Right cardiac atrium (tissue), 5 donors: Measurements from ENCODE around the gene CAMTA1. TPM values are rescaled to one million over a fixed set of nuclear protein-coding genes. Genes with fewer than 3 reads are reported as not detected.

Source experiments
- ATAC-seq, 2 donors: fragments of 200-7000 bp; cut with Tn5 transposase; one replicate each; pipeline versions ENCODE4 v1.8.0 to v1.9.1; 2020; ENCODE audit warnings: moderate library complexity in 2 of 2, mild to moderate bottlenecking in 1 of 2
- DNase-seq, 3 donors: peaks; one replicate each; pipeline ENCODE4 v3.0.0-alpha.2; 2020
- H3K27ac ChIP-seq: one replicate; pipeline ENCODE4 v1.5.1; 2013; ENCODE audit warnings: mild to moderate bottlenecking, low read length, control low read depth, moderate library complexity
- H3K27me3 ChIP-seq: one replicate; pipeline ENCODE4 v1.6.1; 2013; ENCODE audit not compliant: control insufficient read depth, insufficient read depth
- H3K4me1 ChIP-seq: one replicate; pipeline ENCODE4 v1.6.1; 2013; ENCODE audit warnings: low read length; ENCODE audit not compliant: control insufficient read depth, insufficient read depth
- H3K4me3 ChIP-seq: one replicate; pipeline ENCODE4 v1.5.1; 2013; ENCODE audit warnings: low read length, control low read depth
- H3K9me3 ChIP-seq: one replicate; pipeline ENCODE4 v1.6.1; 2013; ENCODE audit warnings: low read length; ENCODE audit not compliant: control insufficient read depth
- WGBS: extraction: QIAGEN DNeasy Blood & Tissue Kit; methylation state at CpG from one replicate; pipeline ENCODE4 v1.1.7; 2013; 5-methylcytosine and 5-hydroxymethylcytosine counted together
- intact Hi-C, 4 donors: fragments of 100-400 bp; cut with DNase I; formaldehyde crosslinking; loops; one replicate each; pipeline versions ENCODE4 v1.11.0 to v1.14.0; 2022 to 2023
- polyA plus RNA-seq: library from polyadenylated mRNA; stranded (reverse); fragments of 200-250 nt; gene quantifications from one replicate; pipeline ENCODE4 v1.2.3, GENCODE V29; 2013
- total RNA-seq, 4 donors: library from RNA; stranded (reverse); fragmentation: NEBNext Ultra II Directional; extraction: Animal tissue kit (Norgen Biotek cat#: 25700); gene quantifications; one replicate each; pipeline ENCODE4 v1.2.1, GENCODE V29; 2021
- donor health status: healthy with polysubstance abuse.
- donor health status: DM: no; HTN: yes; CAD: no.
- donor health status: DM: no; HTN: no; CAD: no.
- donor health status: DM: no; HTN: yes; CAD: no; lungs with severe emphysema.
- donor health status: DM: yes; HTN: yes; CAD: no.

The CAMTA1 gene
- total and polyA plus RNA-seq, 5 donors: 155 to 334 (median 164) TPM

DNA sequence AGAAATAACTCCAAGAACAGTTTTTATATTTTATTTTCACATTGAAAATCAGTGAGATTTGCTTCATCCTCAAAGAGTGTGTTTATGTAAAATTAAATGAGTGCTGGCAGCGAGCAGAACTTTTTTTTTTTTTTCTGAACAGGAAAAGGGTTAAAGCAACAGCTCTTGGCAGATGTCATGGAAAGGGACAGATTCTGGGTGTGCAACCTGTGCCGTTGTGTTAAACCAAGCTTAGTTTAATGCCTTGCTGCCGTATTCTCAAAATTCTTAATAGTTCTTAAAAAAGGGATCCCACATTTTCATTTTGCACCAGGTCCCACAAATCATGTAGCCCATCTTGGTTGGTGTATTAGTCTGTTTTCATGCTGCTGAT, 758.5 kb downstream of the CAMTA1 start:
- H3K27me3 ChIP-seq: no peaks in the 10 kb centered on the region
- ATAC-seq: no peak
- no peaks in the 10 kb centered on the region for H3K4me1 ChIP-seq
- H3K4me3 ChIP-seq: no peak overlapping the region
- intact Hi-C loops: no loop called here
- H3K27ac ChIP-seq: no peak overlapping the region
- no peaks in the 10 kb centered on the region for H3K9me3 ChIP-seq
- DNase-seq: no peak
- WGBS: 61% methylated on average over 3 of the region's 3 CpGs

DNA sequence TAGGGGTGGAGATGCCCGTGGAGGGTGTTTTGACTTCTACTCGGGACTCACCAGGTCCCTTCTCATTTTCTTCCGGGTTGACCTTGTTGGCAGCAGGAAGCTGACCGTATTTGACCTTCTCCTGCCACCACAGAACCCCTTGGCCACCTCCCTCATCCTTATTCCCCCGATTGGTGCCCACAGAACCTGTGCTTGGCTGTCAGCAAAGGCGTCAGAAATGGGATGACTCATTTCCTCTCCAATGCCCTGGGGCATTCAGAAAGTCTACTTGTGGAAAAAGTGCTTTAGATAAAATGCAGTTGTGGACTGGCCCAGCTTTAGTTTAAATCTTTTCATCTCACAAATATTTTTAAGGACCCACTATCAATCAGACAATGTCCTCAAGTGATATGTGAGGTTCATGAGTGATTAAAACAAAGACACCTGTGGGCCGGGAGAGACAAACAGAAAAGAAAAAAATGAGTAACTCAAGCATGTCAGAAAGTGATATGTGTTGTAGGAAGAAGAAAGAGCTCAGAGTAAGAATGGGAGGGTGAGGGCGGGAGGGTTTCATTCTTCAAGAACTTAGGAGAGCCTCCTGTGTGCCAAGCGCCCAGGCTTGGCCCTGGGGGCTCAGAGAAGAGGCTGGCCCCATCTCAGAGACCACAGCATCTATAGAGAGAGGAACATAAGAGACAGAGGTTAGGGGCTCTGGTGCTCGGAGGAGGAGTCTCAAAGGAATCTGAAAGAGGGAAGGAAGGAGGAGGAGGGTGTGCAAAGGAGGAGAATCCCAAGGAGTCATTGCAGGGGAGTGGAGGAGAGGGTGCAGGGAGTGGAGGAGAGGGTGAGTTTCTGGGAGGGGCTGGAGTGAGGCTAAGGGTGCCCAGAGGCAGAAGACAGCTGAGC, 764.3 kb downstream of the CAMTA1 start:
- Histone ChIP-seq H3K4me3 (no peak overlapping the region), H3K4me1 (peaks cover 13% of the 10 kb centered on the region), H3K27me3 (no peaks in the 10 kb centered on the region), H3K9me3 (no peaks in the 10 kb centered on the region), H3K27ac (no peak overlapping the region)
- intact Hi-C loops: no loop called here
- peak; percentile 40 to 68 for ATAC-seq
- no peak for DNase-seq
- WGBS: 32% methylated on average over 10 of the region's 10 CpGs

DNA sequence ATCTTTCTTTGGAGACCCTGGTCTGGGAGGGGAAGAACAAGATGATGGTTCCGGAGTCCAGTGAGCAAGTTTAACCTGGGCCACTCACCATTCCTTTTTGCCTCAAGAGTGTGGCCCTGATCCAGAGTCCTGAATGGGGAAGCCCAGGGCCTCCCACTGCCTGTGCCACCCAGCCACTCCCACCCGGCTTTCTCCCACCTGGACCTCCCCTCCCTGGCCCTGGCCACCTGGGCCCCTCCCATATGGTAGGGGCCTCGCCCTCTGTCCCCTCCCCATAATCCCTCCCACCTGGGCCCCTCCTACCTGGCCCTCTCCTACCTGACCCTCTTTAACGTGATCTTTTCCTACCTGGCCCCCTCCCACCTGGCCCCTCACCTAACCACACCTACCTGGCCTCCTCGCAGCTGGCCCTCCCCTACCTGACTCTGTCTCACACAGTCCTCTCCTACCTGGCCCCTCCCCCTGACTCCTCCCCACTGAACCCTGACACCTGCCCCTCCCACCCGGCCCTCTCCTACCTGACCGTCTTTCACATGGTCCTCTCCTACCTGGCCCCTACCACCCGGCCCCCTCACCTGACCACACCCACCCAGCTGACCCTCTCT, 765.1 kb downstream of the CAMTA1 start:
- Histone ChIP-seq H3K27me3 (no peaks in the 10 kb centered on the region), H3K4me1 (peaks cover 15% of the 10 kb centered on the region), H3K9me3 (no peaks in the 10 kb centered on the region), H3K27ac (no peak overlapping the region), H3K4me3 (no peak overlapping the region)
- no peak for DNase-seq
- intact Hi-C loops: no loop called here
- WGBS: 77% methylated on average over 8 of the region's 8 CpGs
- no peak for ATAC-seq

DNA sequence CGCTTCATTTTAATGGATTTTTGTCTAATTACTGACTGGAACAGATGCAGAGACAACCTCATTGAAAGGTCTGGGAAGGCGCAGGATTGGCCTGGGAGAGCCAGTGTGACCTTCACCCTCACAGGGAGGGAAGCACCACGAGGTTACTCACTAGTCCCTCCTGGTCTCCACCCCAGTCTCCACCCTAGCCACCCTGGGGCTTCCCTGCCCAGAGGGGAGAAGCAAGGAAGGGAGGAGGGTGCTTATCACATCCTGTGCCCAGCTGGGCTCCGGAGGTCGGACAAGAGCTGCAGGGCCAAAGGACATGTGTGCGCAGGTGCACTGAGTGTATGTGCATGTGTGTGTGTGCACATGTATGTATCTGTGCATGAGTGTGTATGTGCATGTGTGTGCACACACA, 765.7 kb downstream of the CAMTA1 start:
- Histone ChIP-seq H3K27me3 (no peaks in the 10 kb centered on the region), H3K27ac (no peak overlapping the region), H3K4me3 (no peak overlapping the region), H3K4me1 (peaks cover 15% of the 10 kb centered on the region), H3K9me3 (no peaks in the 10 kb centered on the region)
- 69% methylated on average over 6 of the region's 6 CpGs for WGBS
- no peak for ATAC-seq
- intact Hi-C loops: no loop called here
- DNase-seq: no peak

DNA sequence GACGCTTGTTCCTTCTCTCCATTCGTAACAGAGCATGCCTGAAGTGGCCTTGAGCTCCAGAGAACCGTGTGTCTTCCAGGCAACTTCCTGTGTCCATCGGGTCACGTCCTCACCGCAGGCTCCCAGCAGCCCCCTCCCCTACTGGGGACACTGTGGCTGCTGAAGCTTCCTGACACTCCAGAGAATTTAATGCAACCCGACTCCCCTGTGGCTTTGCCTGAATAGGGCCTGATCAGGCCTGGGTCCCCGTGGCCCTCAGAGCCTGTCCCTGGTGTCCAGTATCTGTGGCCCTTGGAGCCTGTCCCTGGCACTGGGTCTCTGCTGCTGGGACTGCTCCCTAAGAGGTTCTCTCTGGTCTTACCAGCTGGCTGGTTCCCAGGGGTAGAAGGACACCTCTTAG, 766.2 kb downstream of the CAMTA1 start:
- Histone ChIP-seq H3K9me3 (no peaks in the 10 kb centered on the region), H3K4me1 (peaks cover 15% of the 10 kb centered on the region), H3K27ac (no peak overlapping the region), H3K27me3 (no peaks in the 10 kb centered on the region), H3K4me3 (no peak overlapping the region)
- DNase-seq (no peak), ATAC-seq (no peak)
- intact Hi-C loops: no loop called here
- 45% methylated on average over 8 of the region's 8 CpGs for WGBS

DNA sequence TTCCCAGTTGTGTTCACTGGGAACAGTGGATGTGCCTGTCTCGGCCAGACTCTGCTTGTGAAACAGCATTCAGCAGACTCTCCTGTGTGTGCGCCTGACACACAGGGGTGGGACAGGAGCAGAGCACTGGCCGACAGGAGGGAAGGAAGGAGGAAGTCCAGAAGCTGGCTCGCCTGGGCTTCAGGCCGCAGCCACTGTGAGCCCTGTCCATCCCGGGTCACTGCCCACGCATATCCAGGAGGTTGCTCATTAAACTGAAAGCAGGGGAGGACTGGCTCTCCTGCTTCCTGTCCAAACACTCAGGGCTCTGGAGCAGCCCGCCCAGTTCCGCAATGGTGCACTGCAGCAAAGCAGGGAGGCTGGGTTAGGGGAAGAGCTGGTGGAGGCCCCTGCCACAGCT, 767.1 kb downstream of the CAMTA1 start:
- DNase-seq (peak in 2 of 3 donors; percentile 40 to 75), ATAC-seq (peak; percentile 56 to 74)
- 52% methylated on average over 9 of the region's 9 CpGs for WGBS
- Histone ChIP-seq H3K4me1 (peaks cover 15% of the 10 kb centered on the region), H3K27ac (no peak overlapping the region), H3K4me3 (no peak overlapping the region), H3K27me3 (no peaks in the 10 kb centered on the region), H3K9me3 (no peaks in the 10 kb centered on the region)
- intact Hi-C loops: no loop called here

DNA sequence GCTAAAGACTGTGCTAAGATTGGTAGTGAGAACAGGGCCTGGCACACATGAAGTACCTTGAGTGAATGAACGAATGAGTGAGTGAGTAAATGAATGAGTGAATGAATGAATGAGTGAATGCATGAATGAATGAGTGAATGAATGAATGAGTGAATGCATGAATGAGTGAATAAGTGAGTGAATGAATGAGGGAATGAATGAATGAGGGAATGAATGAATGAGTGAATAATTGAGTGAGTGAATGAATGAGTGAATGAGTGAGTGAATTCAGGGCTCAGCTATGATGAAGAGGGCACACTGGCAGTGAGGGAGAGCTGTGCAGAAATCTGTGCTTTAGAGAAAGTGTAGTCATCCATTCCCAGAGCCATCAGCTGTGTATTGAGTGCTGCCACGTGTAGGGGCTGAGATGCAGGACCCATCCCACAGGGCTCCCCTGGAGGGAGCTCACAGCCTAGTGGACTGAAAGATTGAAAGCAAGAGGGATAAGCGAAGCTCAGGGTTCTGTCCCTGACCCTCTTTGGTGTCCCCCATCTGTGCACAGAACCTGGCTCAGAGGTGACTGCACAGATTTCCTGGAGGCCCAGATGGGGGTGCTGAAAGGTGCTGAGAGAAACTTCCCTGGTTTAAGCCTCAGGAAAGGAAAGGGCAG, 767.9 kb downstream of the CAMTA1 start:
- Histone ChIP-seq H3K9me3 (no peaks in the 10 kb centered on the region), H3K27ac (no peak overlapping the region), H3K27me3 (no peaks in the 10 kb centered on the region), H3K4me1 (peaks cover 18% of the 10 kb centered on the region), H3K4me3 (no peak overlapping the region)
- DNase-seq (no peak), ATAC-seq (no peak)
- 75% methylated on average over 3 of the region's 3 CpGs for WGBS
- intact Hi-C loops: no loop called here

DNA sequence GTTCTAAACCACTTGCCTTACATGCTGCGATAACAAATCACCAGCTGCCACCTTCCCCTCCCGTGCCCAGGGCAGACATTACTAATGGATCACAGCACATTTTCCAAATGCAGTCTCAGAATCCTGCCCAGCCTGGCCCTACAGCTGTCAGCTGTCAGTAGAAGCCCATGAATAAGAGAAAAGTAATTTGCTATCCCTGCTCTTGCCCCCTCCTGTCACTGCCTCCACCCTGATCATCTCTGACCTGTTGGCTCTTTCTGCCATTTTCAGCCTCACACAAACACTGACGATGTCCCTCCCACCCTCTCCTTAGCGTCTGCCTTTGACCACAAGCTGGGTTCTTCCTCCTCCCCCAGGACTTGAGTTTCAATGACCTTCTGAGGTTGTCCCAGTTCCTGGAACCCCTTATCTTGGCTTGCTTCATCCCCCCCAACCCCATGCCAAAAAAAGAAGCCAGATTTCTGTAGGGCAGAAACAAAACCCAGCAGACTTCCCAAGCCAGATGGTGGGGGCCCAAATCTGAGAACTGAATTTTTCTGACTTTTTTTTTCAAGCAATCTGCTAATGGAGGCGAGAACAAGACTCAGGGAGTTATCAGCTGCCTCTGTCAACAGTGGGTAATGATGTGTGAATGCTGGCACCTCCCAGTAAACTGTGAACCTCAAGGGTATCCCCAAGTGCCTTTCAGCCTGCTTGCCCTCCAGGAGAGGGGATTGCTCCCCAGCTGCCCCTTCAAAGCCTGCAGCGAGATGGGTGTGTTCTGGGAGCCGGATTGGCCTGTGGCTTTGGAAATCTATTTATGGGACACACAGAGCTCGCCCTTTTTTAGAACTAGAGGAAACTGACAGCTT, 769.4 kb downstream of the CAMTA1 start:
- H3K4me1 ChIP-seq: peaks cover 18% of the 10 kb centered on the region
- DNase-seq (peak in 1 of 3 donors; percentile 56), ATAC-seq (peak; percentile 37 to 43)
- no peak overlapping the region for H3K4me3 ChIP-seq
- no peaks in the 10 kb centered on the region for H3K9me3 ChIP-seq
- 26% methylated on average over 8 of the region's 8 CpGs for WGBS
- intact Hi-C loops: no loop called here
- H3K27me3 ChIP-seq: no peaks in the 10 kb centered on the region
- peak overlapping the region; percentile 19 for H3K27ac ChIP-seq

DNA sequence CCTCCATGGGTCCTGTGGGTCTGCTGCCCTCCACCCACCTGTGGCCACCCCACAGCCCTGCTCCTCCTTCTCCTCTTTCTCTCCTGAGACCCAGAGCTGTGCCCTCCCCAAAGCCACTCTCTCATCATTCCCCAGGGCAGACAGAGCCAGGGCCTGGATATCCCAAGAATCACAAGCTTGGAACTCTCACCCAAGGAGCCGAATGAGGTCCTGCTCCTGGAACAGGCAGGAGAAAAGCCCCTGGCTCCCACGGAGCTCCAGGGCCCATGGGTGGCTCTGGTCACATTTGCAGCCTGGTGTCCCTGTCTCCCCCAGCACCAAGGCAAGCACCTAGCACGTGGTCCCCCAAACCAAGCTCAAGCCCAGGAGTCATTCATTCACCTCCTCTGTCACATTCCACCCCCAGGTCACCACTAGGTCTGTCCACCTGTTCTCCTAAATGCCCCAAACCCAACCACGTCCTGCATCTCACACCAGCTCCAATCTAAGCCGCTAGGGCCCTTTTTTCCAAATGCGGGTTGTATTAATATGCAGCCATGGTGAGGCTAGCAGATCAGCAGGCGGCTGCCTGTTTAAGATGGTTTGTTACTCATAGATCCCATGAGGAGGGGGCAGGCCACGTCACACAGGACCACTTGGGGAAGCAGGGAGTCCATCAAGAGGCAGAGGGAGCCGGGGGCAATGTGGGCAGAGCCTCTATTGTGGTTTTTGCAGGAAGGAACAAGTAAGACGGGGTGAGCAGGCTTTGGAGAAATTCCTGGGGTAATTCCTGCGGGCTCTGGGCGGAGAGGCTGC, 770.3 kb downstream of the CAMTA1 start:
- intact Hi-C loops: no loop called here
- ATAC-seq (no peak), DNase-seq (peak in 1 of 3 donors; percentile 18)
- Histone ChIP-seq H3K9me3 (no peaks in the 10 kb centered on the region), H3K27me3 (no peaks in the 10 kb centered on the region), H3K4me1 (peaks cover 15% of the 10 kb centered on the region), H3K27ac (no peak overlapping the region), H3K4me3 (no peak overlapping the region)
- WGBS: 66% methylated on average over 12 of the region's 12 CpGs

DNA sequence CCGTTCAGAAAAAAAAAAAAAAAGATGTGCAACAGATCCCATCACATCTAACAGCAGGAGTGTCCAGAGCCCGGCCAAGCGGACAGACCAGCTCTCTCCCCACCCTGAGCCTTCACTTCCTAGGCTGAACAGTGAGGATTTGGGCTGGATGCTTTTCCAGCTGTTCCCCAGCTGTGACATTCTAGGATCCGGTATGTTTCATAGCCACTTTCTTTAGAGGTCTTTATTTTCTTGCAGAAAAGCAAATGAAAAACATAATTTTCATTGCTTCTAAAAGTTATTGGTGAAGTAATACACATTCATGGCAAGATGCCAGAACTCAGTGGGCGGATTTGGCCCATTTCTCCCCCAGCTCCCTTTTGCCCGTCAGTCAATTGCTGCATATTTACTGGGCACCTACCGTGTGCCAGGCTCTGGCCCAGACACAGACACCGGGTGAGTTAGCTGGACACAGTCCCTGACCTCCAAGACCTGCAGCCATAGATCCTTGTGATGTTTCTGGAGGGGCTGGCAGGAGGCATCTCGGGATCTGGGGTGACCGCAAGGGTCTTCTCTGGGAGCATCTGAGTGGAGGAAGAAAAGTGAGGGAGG, 772.1 kb downstream of the CAMTA1 start:
- Histone ChIP-seq H3K9me3 (no peaks in the 10 kb centered on the region), H3K4me1 (peaks cover 5% of the 10 kb centered on the region), H3K27ac (no peak overlapping the region), H3K27me3 (no peaks in the 10 kb centered on the region), H3K4me3 (no peak overlapping the region)
- ATAC-seq: no peak
- 40% methylated on average over 10 of the region's 10 CpGs for WGBS
- peak in 1 of 3 donors; percentile 44 for DNase-seq
- intact Hi-C loops: no loop called here
